ENCODE measurements around the gene CCDC191. TPM values are rescaled to one million over a fixed set of nuclear protein-coding genes. Genes with fewer than 3 reads are reported as not detected.

Gene CCDC191
- total RNA-seq, 1 donor from 2014 or later, result 6.4 TPM

GRCh38 chr3:113979916-113980315 is 76.4 kb downstream of the CCDC191 start:
- Histone ChIP-seq H3K27ac (no peak overlapping the region), H3K36me3 (peaks cover 31% of the 10 kb centered on the region), H3K27me3 (ENCODE audit: low read depth) (no peaks in the 10 kb centered on the region), H3K4me1 (no peaks in the 10 kb centered on the region), H3K9me3 (no peaks in the 10 kb centered on the region), H3K4me3 (no peak overlapping the region)
- intact Hi-C loops (cut with DNase I), result no loop called here
- ATAC-seq, result no peak
- no peak for TF ChIP-seq CTCF (IDR thresholded peaks at IDR 0.05)
- DNase-seq, result no peak

- peaks cover 10% of the 10 kb centered on the region for H3K9me3 ChIP-seq
- no peaks in the 10 kb centered on the region for H3K27me3 ChIP-seq (ENCODE audit: low read depth)
- TF ChIP-seq CTCF (IDR thresholded peaks at IDR 0.05), result no peak
- DNase-seq, result no peak
- intact Hi-C loops (cut with DNase I), result no loop called here
- H3K36me3 ChIP-seq, result peaks cover 27% of the 10 kb centered on the region
- H3K4me3 ChIP-seq, result no peak overlapping the region
- ATAC-seq, result no peak
- H3K4me1 ChIP-seq, result no peaks in the 10 kb centered on the region
- no peak overlapping the region for H3K27ac ChIP-seq
Measured at GRCh38 chr3:113977822-113978221, 78.5 kb downstream of the CCDC191 start.

GRCh38 chr3:113968986-113969385 is 87.3 kb downstream of the CCDC191 start:
- Histone ChIP-seq H3K27me3 (ENCODE audit: low read depth) (no peaks in the 10 kb centered on the region), H3K4me1 (no peaks in the 10 kb centered on the region), H3K4me3 (no peak overlapping the region), H3K9me3 (peaks cover 10% of the 10 kb centered on the region), H3K27ac (no peak overlapping the region), H3K36me3 (no peaks in the 10 kb centered on the region)
- intact Hi-C loops (cut with DNase I), result no loop called here
- DNase-seq (no peak), ATAC-seq (peak; percentile 66 to 73)
- TF ChIP-seq CTCF (IDR thresholded peaks at IDR 0.05), result no peak

GRCh38 chr3:113966172-113966571 is 90.2 kb downstream of the CCDC191 start:
- H3K27ac ChIP-seq, result no peak overlapping the region
- H3K27me3 ChIP-seq (ENCODE audit: low read depth), result no peaks in the 10 kb centered on the region
- DNase-seq (no peak), ATAC-seq (no peak)
- H3K4me3 ChIP-seq, result no peak overlapping the region
- intact Hi-C loops (cut with DNase I), result no loop called here
- no peaks in the 10 kb centered on the region for H3K4me1 ChIP-seq
- no peaks in the 10 kb centered on the region for H3K36me3 ChIP-seq
- no peak for TF ChIP-seq CTCF (IDR thresholded peaks at IDR 0.05)
- H3K9me3 ChIP-seq, result no peaks in the 10 kb centered on the region

GRCh38 chr3:113963879-113964278 is 92.4 kb downstream of the CCDC191 start:
- Histone ChIP-seq H3K9me3 (no peaks in the 10 kb centered on the region), H3K27me3 (ENCODE audit: low read depth) (no peaks in the 10 kb centered on the region), H3K4me3 (no peak overlapping the region), H3K27ac (no peak overlapping the region), H3K4me1 (no peaks in the 10 kb centered on the region), H3K36me3 (no peaks in the 10 kb centered on the region)
- no peak for DNase-seq
- TF ChIP-seq CTCF (IDR thresholded peaks at IDR 0.05), result no peak
- ATAC-seq, result no peak
- intact Hi-C loops (cut with DNase I), result no loop called here
